GM19463 (cell line): ENCODE data around the gene TMEM50A.
"Not testable (repeated sequence)": the region's sequence is repeated elsewhere in the genome, so short reads cannot be mapped to it uniquely, and the experiment has no call there.

Experiments used
- ATAC-seq: cut with Tn5 transposase; IDR thresholded peaks from one replicate; pipeline ENCODE4 v1.9.1; 2021; ENCODE audit warnings: mild to moderate bottlenecking, moderate library complexity; ENCODE audit not compliant: unreplicated experiment

Gene TMEM50A

GRCh38 chr1:25329950-25330349 is 8.2 kb upstream of the TMEM50A start:
- not testable (repeated sequence) for ATAC-seq

- not testable (repeated sequence) for ATAC-seq
These were observed 1.2 kb upstream of the TMEM50A start for GRCh38 chr1:25336922-25337354.

DNA sequence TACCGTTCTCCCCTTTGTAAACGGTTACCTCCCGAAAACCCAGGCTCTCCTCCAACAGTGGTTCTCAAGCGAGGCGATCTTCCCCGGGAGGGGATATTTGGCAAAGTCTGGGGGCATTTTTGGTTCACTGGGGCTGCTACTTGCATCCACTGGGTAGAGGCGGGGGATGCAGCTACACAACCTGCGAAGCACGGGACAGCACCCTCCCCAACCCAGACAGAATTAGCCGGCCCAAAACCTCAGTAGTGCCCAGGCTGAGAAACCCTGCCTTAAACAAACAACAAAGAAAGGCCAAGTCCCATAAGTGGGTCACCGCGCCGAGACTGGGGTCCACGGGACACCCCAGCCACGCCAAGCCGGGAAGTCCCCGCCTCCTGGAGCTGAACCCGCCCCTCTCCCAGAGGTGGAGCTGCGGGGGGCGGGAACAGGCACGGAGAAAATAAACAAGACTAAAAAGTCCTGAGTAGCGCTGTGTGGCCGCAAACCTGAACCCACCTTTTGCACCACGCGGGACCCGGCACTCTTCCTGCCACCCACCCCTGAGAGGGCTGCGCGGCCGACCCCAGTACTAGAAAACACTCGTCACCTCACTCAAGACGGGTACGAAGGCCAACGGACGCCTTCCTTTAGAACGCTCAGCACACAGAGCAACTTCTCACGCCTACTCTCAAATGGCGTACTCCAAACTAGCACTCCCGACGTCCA is 499 bp upstream of the TMEM50A start:
- peak; percentile 33 for ATAC-seq

DNA sequence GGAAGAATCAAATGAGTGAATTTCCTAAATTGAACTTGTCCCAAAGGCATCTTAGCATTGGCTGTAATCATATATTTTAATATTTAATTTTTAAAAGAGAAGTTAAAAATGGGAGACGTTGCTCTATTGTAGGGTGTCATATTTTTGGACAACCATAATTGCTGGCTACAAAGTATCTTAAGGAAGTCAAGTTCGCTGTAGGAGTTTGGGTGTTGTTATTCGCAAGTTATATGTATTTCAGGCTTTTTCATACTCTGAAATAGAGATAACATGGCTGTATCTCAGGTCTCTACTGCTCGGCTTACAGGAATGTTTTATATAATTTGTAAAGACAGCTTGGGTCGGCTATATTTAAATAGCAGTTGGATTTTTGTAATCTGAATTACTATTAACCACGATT is 852 bp downstream of the TMEM50A start:
- no peak for ATAC-seq

- ATAC-seq, result no peak
These were observed 3.6 kb downstream of the TMEM50A start for GRCh38 chr1:25341746-25342145.

GRCh38 chr1:25342846-25343245 is 4.7 kb downstream of the TMEM50A start:
- ATAC-seq, result no peak

DNA sequence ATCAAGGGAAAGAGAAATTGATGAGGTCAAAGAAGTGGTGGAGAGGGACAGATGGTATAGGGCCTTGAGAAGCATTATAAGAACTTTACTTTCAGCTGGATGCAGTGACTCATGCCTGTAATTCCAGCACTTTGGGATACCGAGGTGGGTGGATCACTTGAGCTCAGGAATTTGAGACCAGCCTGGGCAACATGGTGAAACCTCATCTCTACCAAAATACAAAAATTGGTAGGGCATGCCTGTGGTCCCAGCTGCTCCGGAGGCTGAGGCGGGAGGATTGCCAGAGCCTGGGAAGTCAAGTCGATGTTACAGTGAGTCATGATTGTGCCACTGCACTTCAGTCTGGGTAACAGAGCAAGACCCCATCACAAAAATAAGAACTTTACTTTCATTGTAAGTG is 5.7 kb downstream of the TMEM50A start:
- ATAC-seq, result no peak

DNA sequence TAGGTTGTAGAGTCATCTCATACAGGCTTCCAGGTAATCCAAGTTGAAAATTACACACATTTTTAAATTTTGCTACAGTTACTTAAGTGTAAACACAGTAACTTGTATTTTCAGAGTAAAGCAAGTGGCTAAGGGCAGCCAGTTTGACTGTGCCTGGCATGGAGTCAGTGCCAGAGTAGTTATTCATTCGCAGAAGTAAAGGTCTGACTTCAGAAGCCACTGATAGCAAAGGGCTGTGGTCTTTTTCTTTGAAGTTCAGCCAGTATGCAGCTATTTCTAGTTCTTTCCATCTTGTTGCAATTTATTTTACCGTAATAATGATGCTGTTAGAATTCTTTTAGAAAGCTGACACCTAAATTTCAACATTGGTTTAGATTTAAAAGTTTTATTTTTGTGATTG is 9.4 kb downstream of the TMEM50A start:
- ATAC-seq, result no peak

GRCh38 chr1:25349606-25350005 is 11.5 kb downstream of the TMEM50A start:
- no peak for ATAC-seq

- no peak for ATAC-seq
These were observed 17.8 kb downstream of the TMEM50A start for GRCh38 chr1:25355841-25356395.

- no peak for ATAC-seq
These were observed 18.3 kb downstream of the TMEM50A start for GRCh38 chr1:25356441-25356840.

GRCh38 chr1:25356848-25357247 is 18.7 kb downstream of the TMEM50A start:
- ATAC-seq, result no peak

- no peak for ATAC-seq
These were observed 22.8 kb downstream of the TMEM50A start for GRCh38 chr1:25360596-25361581.

DNA sequence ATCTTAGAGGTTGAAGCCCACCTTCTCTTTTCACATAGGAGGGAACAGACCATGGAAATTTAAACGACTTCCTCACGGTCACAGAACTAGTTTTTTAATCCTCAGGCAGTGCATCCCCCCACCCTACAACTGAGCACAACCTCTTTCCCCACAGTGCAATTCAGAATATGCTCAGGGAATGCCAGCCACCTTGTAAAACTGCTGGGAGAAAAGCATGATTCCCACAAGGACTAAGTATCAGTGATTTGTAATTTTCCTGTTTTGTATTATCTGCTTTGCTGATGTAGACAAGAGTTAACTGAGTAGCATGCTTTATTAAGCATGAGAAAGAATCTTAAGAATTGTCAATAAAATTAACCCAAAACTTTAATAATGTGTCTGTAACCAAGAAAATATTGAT is 23.8 kb downstream of the TMEM50A start:
- ATAC-seq, result no peak

GRCh38 chr1:25362634-25363559 is 24.8 kb downstream of the TMEM50A start:
- ATAC-seq, result not testable (repeated sequence)

- ATAC-seq, result no peak
These were observed 31.1 kb downstream of the TMEM50A start for GRCh38 chr1:25369241-25369640.

DNA sequence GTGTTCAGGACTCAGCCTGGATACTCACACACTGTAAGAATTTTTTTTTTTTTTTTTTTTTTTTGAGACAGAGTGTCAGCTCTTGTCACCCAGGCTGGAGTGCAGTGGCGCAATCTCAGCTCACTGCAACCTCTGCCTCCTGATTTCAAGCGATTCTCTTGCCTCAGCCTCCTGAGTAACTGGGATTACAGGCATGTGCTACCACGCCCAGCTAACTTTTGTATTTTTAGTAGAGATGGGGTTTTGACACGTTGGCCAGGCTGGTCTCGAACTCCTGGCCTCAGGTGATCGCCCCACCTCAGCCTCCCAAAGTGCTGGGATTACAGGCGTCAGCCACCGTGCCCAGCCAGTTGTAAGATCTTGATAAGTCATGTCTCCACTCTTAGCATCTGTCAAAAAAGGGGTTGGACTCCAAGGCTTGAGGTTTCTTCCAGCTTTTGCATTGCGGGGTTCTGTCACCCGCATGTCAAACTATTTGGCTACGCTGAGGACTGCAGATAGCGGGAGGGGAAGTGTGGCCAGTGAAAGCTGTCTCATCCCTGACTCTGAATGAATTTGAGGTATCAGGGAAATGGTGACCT is 31.6 kb downstream of the TMEM50A start:
- ATAC-seq, result not testable (repeated sequence)

DNA sequence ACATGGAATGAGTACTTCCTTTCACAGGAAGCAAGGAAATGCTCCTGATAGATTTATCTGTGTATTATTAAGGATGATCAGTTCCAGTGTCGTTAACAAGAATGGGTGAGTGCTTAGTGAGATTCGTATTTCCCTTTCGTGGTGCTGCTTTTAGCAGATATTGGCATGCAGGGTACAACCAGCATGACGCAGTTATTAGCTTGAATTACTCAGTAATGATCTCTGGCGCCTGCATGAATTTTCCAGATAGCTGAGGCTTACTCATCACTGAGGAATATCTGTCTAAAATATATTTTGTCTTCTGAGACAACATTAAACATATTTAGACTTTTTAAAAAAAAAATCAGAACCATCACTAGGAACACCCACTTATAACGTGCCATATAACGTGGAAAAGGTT is 33.6 kb downstream of the TMEM50A start:
- not testable (repeated sequence) for ATAC-seq

GRCh38 chr1:25378367-25378766 is 40.2 kb downstream of the TMEM50A start:
- not testable (repeated sequence) for ATAC-seq

- ATAC-seq, result not testable (repeated sequence)
These were observed 44.4 kb downstream of the TMEM50A start for GRCh38 chr1:25382543-25382942.
